ENCODE measurements around the gene GLDC.

GLDC gene

GRCh38 chr9:6506571-6506970 lies 139.0 kb downstream of the GLDC start:
- no peak for DNase-seq (ENCODE audit: low read depth in 2 of 2)

DNA sequence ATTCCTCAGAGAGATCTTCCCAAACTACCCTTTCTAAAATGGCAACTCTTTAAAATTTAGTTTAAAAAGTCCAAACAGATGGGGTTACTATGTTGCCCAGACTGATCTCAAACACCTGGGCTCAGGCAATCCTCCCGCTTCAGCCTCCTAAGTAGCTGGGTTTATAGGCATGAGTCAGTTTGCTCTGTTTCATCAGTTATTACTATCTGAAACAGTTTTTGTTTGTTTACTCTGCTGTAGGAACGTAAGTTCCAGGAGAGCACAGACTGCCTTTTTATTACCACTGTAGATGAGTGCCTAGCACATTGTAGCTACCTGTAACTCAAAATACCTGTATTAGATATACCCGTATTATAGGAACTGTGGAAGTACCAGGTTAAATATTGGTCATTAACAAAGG lies 143.1 kb downstream of the GLDC start:
- no peak for DNase-seq (ENCODE audit: low read depth in 2 of 2)

- no peak for DNase-seq (ENCODE audit: low read depth in 2 of 2)
Measured at GRCh38 chr9:6501526-6502210, 143.9 kb downstream of the GLDC start.

GRCh38 chr9:6498982-6499381 lies 146.5 kb downstream of the GLDC start:
- DNase-seq (ENCODE audit: low read depth in 2 of 2) = no peak

GRCh38 chr9:6495466-6495865 lies 150.1 kb downstream of the GLDC start:
- DNase-seq (ENCODE audit: low read depth in 2 of 2) = no peak

DNA sequence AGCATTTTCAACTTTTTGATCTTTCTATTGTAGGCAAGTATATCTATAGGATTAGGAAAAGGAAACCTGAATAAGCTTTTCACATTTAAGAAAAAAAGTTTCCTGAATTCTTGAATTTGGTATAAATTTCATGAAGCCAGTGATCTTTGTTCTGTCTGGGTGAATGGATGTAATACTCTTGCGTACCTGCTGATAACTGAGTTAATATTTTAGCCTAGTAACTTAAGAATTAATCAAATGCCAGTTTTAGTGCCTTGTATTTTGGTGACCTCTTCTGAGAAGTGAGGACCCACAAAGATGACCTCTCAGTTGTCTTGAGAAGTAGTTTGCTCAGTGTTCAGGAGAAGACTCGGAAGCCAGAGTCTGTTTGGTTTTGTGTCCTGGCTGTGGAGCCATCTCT lies 154.7 kb downstream of the GLDC start:
- no peak for DNase-seq (ENCODE audit: low read depth in 2 of 2)

- DNase-seq (ENCODE audit: low read depth in 2 of 2) = no peak
Measured at GRCh38 chr9:6489099-6489498, 156.4 kb downstream of the GLDC start.

DNA sequence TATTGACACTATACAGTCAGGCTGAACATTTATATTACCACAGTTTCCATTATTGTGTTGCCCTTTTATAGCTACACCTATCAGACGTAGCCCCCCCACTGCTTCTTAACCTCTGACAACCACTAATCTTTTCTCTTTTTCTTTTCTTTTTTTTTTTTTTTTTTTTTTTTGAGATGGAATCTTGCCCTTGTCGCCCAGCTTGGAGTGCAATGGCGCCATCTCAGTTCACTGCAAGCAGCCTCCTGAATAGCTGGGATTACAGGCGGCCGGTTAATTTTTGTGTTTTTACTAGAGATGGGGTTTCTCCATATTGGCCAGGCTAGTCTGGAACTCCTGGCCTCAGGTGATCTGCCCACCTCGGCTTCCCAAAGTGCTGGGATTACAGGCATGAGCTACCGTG lies 157.1 kb downstream of the GLDC start:
- DNase-seq (ENCODE audit: low read depth in 2 of 2) = no peak

GRCh38 chr9:6484210-6484609 lies 161.3 kb downstream of the GLDC start:
- no peak for DNase-seq (ENCODE audit: low read depth in 2 of 2)

Measured in stimulated activated CD4-positive, alpha-beta T cell treated with anti-CD3 and anti-CD28 coated beads, Interleukin-1b, Interleukin-23, amount 100 ng/mL, for 1 hour (primary cell).